ENCODE results near the gene ACADM. TPM values are rescaled to one million over a fixed set of nuclear protein-coding genes. Genes with fewer than 3 reads are reported as not detected.
"Not testable (repeated sequence)": the region's sequence is repeated elsewhere in the genome, so short reads cannot be mapped to it uniquely, and the experiment has no call there.

Gene ACADM
- total RNA-seq, result 1 to 10 TPM; 3.5 to 4.7 TPM
- polyA plus RNA-seq (2013, experiment 1 of 2), result 34.8 TPM
- 30.6 TPM for polyA plus RNA-seq (2013, experiment 2 of 2)
- total RNA-seq, result 13.6 to 100 (median 45.9) reads per million in 172 experiments

DNA sequence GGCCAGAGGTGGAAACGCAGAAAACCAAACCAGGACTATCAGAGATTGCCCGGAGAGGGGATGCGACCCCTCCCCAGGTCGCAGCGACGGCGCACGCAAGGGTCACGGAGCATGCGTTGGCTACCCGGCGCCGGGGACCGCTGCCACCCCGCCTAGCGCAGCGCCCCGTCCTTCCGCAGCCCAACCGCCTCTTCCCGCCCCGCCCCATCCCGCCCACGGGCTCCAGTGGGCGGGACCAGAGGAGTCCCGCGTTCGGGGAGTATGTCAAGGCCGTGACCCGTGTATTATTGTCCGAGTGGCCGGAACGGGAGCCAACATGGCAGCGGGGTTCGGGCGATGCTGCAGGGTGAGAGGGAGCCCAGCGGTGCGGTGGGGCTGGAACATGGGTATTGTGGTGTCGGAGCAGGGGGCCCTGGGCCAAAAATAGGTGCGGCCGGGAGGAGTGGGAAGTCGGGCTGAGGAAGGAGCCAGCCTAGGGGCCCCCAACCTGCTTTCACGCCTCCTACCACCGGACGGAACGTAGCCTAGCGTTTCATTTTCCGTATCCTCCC, at the start of gene ACADM:
TSS of gene ACADM (plus strand) at position 238 of the 551 bp plus-strand sequence. CDS start at position 317, 79 bp downstream.
- Histone ChIP-seq H3K4me1 (ENCODE audit: insufficient read depth, low read length) (peaks cover 14% of the 10 kb centered on the region), H3K27me3 (ENCODE audit: control insufficient read depth in 1 of 2, insufficient read depth in 2 of 2, low read length in 2 of 2) (no peaks in the 10 kb centered on the region), H3K27ac (ENCODE audit: low read depth in 1 of 2, low read length in 2 of 2) (peak within 1 kb of the TSS; percentile 65 to 73), H3K36me3 (ENCODE audit: insufficient read depth, low read length) (no peaks in the 10 kb centered on the region), H3K4me3 (ENCODE audit: low read length) (peak within 1 kb of the TSS; percentile 99), H3K9me3 (ENCODE audit: control insufficient read depth in 1 of 2, insufficient read depth in 1 of 2, low read length in 2 of 2) (no peaks in the 10 kb centered on the region)
- peaks cover 61% of the 10 kb centered on the region for H3K4me1 Mint-ChIP-seq (ENCODE audit: low read depth)
- peak within 1 kb of the TSS; percentile 99 for H3K4me3 Mint-ChIP-seq
- no peaks in the 10 kb centered on the region for H3K9me3 Mint-ChIP-seq
- peak within 1 kb of the TSS; percentile 94 for H3K27ac Mint-ChIP-seq
- intact Hi-C loops (cut with DNase I, micrococcal nuclease), result loop anchor here (1.0 to 10.0 kb wide), 5 partner anchors 62 to 1527 kb away; partner anchors contain the start of genes RABGGTB (in 2 of the 2), CRYZ (in 1 of the 2), FPGT (in 1 of the 2) and LRRIQ3 (in 1 of the 2)
- H3K36me3 Mint-ChIP-seq (ENCODE audit: low read depth), result peaks cover 6% of the 10 kb centered on the region
- no peaks in the 10 kb centered on the region for H3K27me3 Mint-ChIP-seq
- ATAC-seq (ENCODE audit: poor library complexity) (peak; percentile 94), DNase-seq (peak; percentile 62 to 90 (median 80))
- ChIA-PET CTCF (no interaction called here), POLR2A (interaction anchor here (1.0 to 1.5 kb wide), 2 partner anchors 61 to 62 kb away, joined by 3 to 8 read pairs (median 5); partner anchors contain the start of gene RABGGTB)
- TF ChIP-seq, protein P1, sequence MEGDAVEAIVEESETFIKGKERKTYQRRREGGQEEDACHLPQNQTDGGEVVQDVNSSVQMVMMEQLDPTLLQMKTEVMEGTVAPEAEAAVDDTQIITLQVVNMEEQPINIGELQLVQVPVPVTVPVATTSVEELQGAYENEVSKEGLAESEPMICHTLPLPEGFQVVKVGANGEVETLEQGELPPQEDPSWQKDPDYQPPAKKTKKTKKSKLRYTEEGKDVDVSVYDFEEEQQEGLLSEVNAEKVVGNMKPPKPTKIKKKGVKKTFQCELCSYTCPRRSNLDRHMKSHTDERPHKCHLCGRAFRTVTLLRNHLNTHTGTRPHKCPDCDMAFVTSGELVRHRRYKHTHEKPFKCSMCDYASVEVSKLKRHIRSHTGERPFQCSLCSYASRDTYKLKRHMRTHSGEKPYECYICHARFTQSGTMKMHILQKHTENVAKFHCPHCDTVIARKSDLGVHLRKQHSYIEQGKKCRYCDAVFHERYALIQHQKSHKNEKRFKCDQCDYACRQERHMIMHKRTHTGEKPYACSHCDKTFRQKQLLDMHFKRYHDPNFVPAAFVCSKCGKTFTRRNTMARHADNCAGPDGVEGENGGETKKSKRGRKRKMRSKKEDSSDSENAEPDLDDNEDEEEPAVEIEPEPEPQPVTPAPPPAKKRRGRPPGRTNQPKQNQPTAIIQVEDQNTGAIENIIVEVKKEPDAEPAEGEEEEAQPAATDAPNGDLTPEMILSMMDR (IDR thresholded peaks at IDR 0.05), result no peak

DNA sequence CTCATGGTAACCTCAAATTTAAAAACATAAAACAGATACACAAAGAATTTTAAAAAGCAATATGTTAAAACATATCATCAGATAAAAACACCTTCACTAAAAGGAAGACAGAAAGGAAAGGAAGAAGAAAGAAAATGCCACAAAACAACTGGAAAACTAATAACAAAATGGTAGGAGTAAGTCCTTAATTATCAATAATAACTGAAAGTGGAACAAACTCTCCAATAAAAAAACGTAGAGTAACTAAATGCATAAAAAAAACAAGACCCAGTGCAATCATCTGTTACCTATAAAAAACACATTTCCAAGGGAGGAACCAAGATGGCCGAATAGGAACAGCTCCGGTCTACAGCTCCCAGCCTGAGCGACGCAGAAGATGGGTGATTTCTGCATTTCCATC, 47.1 kb upstream of the ACADM start:
- CTCF ChIA-PET, result no interaction called here
- no peak for DNase-seq

DNA sequence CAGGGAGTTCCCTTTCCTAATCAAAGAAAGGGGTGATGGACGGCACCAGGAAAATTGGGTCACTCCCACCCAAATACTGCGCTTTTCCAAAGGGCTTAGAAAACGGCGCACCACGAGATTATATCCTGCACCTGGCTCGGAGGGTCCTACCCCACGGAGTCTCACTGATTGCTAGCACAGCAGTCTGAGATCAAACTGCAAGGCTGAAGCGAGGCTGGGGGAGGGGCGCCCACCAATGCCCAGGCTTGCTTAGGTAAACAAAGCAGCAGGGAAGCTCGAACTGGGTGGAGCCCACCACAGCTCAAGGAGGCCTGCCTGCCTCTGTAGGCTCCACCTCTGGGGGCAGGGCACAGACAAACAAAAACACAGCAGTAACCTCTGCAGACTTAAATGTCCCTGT, 46.5 kb upstream of the ACADM start:
- H3K4me1 Mint-ChIP-seq (ENCODE audit: low read depth); CTCF ChIA-PET; H3K9me3 Mint-ChIP-seq; H3K4me3 Mint-ChIP-seq; H3K36me3 Mint-ChIP-seq (ENCODE audit: low read depth); H3K27ac ChIP-seq (ENCODE audit: low read depth in 1 of 2, low read length in 2 of 2); intact Hi-C loops (cut with DNase I, micrococcal nuclease); H3K36me3 ChIP-seq (ENCODE audit: insufficient read depth, low read length); DNase-seq; H3K4me3 ChIP-seq (ENCODE audit: low read length); H3K27me3 ChIP-seq (ENCODE audit: control insufficient read depth in 1 of 2, insufficient read depth in 2 of 2, low read length in 2 of 2); H3K4me1 ChIP-seq (ENCODE audit: insufficient read depth, low read length); H3K9me3 ChIP-seq (ENCODE audit: control insufficient read depth in 1 of 2, insufficient read depth in 1 of 2, low read length in 2 of 2); H3K27ac Mint-ChIP-seq; ATAC-seq (ENCODE audit: poor library complexity); POLR2A ChIA-PET: not testable (repeated sequence)
- H3K27me3 Mint-ChIP-seq, result peaks cover 34% of the 10 kb centered on the region

More for the DNA sequence above, 47.1 kb upstream of the ACADM start:
- Mint-ChIP-seq H3K36me3 (ENCODE audit: low read depth) (no peaks in the 10 kb centered on the region), H3K4me3 (no peak overlapping the region), H3K27ac (no peak overlapping the region), H3K4me1 (ENCODE audit: low read depth) (no peaks in the 10 kb centered on the region), H3K27me3 (peaks cover 34% of the 10 kb centered on the region), H3K9me3 (no peaks in the 10 kb centered on the region)
- Histone ChIP-seq H3K27me3 (ENCODE audit: control insufficient read depth in 1 of 2, insufficient read depth in 2 of 2, low read length in 2 of 2) (no peaks in the 10 kb centered on the region), H3K9me3 (ENCODE audit: control insufficient read depth in 1 of 2, insufficient read depth in 1 of 2, low read length in 2 of 2) (no peaks in the 10 kb centered on the region), H3K4me1 (ENCODE audit: insufficient read depth, low read length) (no peaks in the 10 kb centered on the region), H3K27ac (ENCODE audit: low read depth in 1 of 2, low read length in 2 of 2) (no peak overlapping the region), H3K4me3 (ENCODE audit: low read length) (no peak overlapping the region), H3K36me3 (ENCODE audit: insufficient read depth, low read length) (no peaks in the 10 kb centered on the region)
- ATAC-seq (ENCODE audit: poor library complexity), result no peak
- POLR2A ChIA-PET, result no interaction called here
- intact Hi-C loops (cut with DNase I, micrococcal nuclease), result no loop called here
- TF ChIP-seq, protein P1 (IDR thresholded peaks at IDR 0.05), result no peak

DNA sequence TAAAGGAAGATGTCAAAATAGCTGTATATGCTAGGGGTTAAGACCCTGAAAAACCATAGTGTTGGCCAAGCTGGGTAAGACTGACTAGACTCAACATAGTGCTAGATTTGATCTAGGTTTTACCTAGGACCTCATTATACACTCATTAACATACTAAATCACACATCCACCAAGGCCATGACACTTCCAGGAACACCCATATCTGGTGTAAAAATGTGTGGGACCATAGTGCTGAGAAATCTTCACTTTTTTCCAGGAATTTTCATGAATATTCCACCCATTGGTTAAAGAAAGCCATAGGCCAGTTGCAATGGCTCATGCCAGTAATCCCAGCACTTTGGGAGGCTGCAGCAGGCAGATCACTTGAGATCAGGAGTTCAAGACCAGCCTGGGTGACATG, 34.0 kb upstream of the ACADM start:
- Histone ChIP-seq H3K27me3 (ENCODE audit: control insufficient read depth in 1 of 2, insufficient read depth in 2 of 2, low read length in 2 of 2) (no peaks in the 10 kb centered on the region), H3K27ac (ENCODE audit: low read depth in 1 of 2, low read length in 2 of 2) (no peak overlapping the region), H3K9me3 (ENCODE audit: control insufficient read depth in 1 of 2, insufficient read depth in 1 of 2, low read length in 2 of 2) (no peaks in the 10 kb centered on the region), H3K4me3 (ENCODE audit: low read length) (no peak overlapping the region), H3K4me1 (ENCODE audit: insufficient read depth, low read length) (no peaks in the 10 kb centered on the region), H3K36me3 (ENCODE audit: insufficient read depth, low read length) (no peaks in the 10 kb centered on the region)
- Mint-ChIP-seq H3K4me1 (ENCODE audit: low read depth) (no peaks in the 10 kb centered on the region), H3K4me3 (no peak overlapping the region), H3K36me3 (ENCODE audit: low read depth) (no peaks in the 10 kb centered on the region), H3K9me3 (no peaks in the 10 kb centered on the region), H3K27ac (no peak overlapping the region), H3K27me3 (peaks cover 13% of the 10 kb centered on the region)
- ATAC-seq (ENCODE audit: poor library complexity) (no peak), DNase-seq (no peak)
- CTCF ChIA-PET, result no interaction called here
- intact Hi-C loops (cut with DNase I, micrococcal nuclease), result no loop called here
- TF ChIP-seq, protein P1 (IDR thresholded peaks at IDR 0.05), result no peak
- POLR2A ChIA-PET, result no interaction called here

Measured in CD4-positive, alpha-beta T cell (primary cell).